ENCODE data around the gene ATG13. TPM values are rescaled to one million over a fixed set of nuclear protein-coding genes. Genes with fewer than 3 reads are reported as not detected.
A peak's percentile ranks its signal among the peaks of the same experiment; 100 is the strongest.

ATG13 gene
- total and polyA plus RNA-seq, 4 donors = 36.3 to 49.9 (median 41.2) TPM

- Histone ChIP-seq H3K4me1 (ENCODE audit: control insufficient read depth in 4 of 4, insufficient read depth in 4 of 4, low read length in 3 of 4) (peaks cover 18 to 42% (median 21%) of the 10 kb centered on the region in 4 donors), H3K27me3 (ENCODE audit: control insufficient read depth in 4 of 4, insufficient read depth in 4 of 4, low read length in 3 of 4) (no peaks in the 10 kb centered on the region), H3K4me3 (ENCODE audit: low read depth in 1 of 3, low read length in 3 of 3) (no peak overlapping the region), H3K36me3 (ENCODE audit: control insufficient read depth in 4 of 4, insufficient read depth in 3 of 4, low read depth in 1 of 4, low read length in 3 of 4) (peaks cover 26 to 53% (median 38%) of the 10 kb centered on the region in 4 donors), H3K9ac (ENCODE audit: low read depth in 1 of 2, low read length in 2 of 2) (peak overlapping the region in 1 of 2 donors; percentile 44), H3K9me3 (ENCODE audit: control insufficient read depth in 4 of 4, low read length in 3 of 4) (no peaks in the 10 kb centered on the region), H3K27ac (ENCODE audit: low read depth in 1 of 2, low read length in 2 of 2) (peak overlapping the region; percentile 86 to 97)
- TF ChIP-seq FOXA1 (IDR thresholded peaks at IDR 0.05) (no peak), HNF4G (IDR thresholded peaks at IDR 0.05) (no peak), GABPA (IDR thresholded peaks at IDR 0.05 in 1 of 2, conservative IDR thresholded peaks at IDR 0.05 in 1 of 2) (peak in 1 of 2 donors; percentile 49), JUND (IDR thresholded peaks at IDR 0.05) (peak; percentile 41 to 60), HNF4A (conservative IDR thresholded peaks at IDR 0.05) (peak in 1 of 2 donors; percentile 55), ATF3 (IDR thresholded peaks at IDR 0.05) (peak; percentile 34), FOXA2 (IDR thresholded peaks at IDR 0.05) (peak; percentile 31), SP1 (IDR thresholded peaks at IDR 0.05) (peak; percentile 49), NR2F2 (IDR thresholded peaks at IDR 0.05) (no peak), EGR1 (IDR thresholded peaks at IDR 0.05; ENCODE audit: low read depth in 2 of 2) (no peak), RAD21 (IDR thresholded peaks at IDR 0.05) (peak; percentile 30 to 38), RXRA (IDR thresholded peaks at IDR 0.05) (peak; percentile 16 to 68), TAF1 (conservative IDR thresholded peaks at IDR 0.05) (no peak), REST (IDR thresholded peaks at IDR 0.05) (no peak), MAX (IDR thresholded peaks at IDR 0.05) (peak; percentile 71), YY1 (IDR thresholded peaks at IDR 0.05) (peak; percentile 85)
- TF ChIP-seq, protein P1, sequence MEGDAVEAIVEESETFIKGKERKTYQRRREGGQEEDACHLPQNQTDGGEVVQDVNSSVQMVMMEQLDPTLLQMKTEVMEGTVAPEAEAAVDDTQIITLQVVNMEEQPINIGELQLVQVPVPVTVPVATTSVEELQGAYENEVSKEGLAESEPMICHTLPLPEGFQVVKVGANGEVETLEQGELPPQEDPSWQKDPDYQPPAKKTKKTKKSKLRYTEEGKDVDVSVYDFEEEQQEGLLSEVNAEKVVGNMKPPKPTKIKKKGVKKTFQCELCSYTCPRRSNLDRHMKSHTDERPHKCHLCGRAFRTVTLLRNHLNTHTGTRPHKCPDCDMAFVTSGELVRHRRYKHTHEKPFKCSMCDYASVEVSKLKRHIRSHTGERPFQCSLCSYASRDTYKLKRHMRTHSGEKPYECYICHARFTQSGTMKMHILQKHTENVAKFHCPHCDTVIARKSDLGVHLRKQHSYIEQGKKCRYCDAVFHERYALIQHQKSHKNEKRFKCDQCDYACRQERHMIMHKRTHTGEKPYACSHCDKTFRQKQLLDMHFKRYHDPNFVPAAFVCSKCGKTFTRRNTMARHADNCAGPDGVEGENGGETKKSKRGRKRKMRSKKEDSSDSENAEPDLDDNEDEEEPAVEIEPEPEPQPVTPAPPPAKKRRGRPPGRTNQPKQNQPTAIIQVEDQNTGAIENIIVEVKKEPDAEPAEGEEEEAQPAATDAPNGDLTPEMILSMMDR (IDR thresholded peaks at IDR 0.05; ENCODE audit: low read depth, low read length, missing input control) = peak; percentile 1
- TF ChIP-seq, protein P2, sequence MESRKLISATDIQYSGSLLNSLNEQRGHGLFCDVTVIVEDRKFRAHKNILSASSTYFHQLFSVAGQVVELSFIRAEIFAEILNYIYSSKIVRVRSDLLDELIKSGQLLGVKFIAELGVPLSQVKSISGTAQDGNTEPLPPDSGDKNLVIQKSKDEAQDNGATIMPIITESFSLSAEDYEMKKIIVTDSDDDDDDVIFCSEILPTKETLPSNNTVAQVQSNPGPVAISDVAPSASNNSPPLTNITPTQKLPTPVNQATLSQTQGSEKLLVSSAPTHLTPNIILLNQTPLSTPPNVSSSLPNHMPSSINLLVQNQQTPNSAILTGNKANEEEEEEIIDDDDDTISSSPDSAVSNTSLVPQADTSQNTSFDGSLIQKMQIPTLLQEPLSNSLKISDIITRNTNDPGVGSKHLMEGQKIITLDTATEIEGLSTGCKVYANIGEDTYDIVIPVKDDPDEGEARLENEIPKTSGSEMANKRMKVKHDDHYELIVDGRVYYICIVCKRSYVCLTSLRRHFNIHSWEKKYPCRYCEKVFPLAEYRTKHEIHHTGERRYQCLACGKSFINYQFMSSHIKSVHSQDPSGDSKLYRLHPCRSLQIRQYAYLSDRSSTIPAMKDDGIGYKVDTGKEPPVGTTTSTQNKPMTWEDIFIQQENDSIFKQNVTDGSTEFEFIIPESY (IDR thresholded peaks at IDR 0.05) = no peak
- WGBS = 33% methylated on average over 4 of the region's 4 CpGs
- no peak for DNase-seq (ENCODE audit: low spot score)
Measured at GRCh38 chr11:46675288-46675851, 58.0 kb downstream of the ATG13 start.

Measured in liver (tissue), 9 donors.